ENCODE measurements around the gene YES1. TPM values are rescaled to one million over a fixed set of nuclear protein-coding genes. Genes with fewer than 3 reads are reported as not detected.

The YES1 gene
- total RNA-seq, 1 experiment from 2014 or later, result 81.7 TPM

GRCh38 chr18:675307-675706 is 136.7 kb downstream of the YES1 start:
- Mint-ChIP-seq H3K27ac (ENCODE audit: low read depth, unreplicated experiment) (no peak overlapping the region), H3K4me3 (ENCODE audit: unreplicated experiment) (no peak overlapping the region), H3K36me3 (ENCODE audit: insufficient read depth, unreplicated experiment) (peaks cover 92% of the 10 kb centered on the region), H3K4me1 (ENCODE audit: insufficient read depth, unreplicated experiment) (no peaks in the 10 kb centered on the region), H3K9me3 (ENCODE audit: unreplicated experiment) (no peaks in the 10 kb centered on the region), H3K27me3 (ENCODE audit: insufficient read depth, unreplicated experiment) (no peaks in the 10 kb centered on the region)
- ChIA-PET CTCF (interaction anchor here (0.6 to 1.2 kb wide), 3 partner anchors 51 to 1493 kb away, joined by 3 to 4 read pairs (median 3); no protein-coding TSS in a partner anchor), POLR2A (interaction anchor here (1.4 kb wide), 1 partner anchor 17 kb away, joined by 6 read pairs; no protein-coding TSS in a partner anchor)
- BruUV-seq (replicated peaks), result no TSS peak
- no peak for DNase-seq (ENCODE audit: unreplicated experiment)
- intact Hi-C loops (cut with micrococcal nuclease), result no loop called here
- TF ChIP-seq, protein P1, sequence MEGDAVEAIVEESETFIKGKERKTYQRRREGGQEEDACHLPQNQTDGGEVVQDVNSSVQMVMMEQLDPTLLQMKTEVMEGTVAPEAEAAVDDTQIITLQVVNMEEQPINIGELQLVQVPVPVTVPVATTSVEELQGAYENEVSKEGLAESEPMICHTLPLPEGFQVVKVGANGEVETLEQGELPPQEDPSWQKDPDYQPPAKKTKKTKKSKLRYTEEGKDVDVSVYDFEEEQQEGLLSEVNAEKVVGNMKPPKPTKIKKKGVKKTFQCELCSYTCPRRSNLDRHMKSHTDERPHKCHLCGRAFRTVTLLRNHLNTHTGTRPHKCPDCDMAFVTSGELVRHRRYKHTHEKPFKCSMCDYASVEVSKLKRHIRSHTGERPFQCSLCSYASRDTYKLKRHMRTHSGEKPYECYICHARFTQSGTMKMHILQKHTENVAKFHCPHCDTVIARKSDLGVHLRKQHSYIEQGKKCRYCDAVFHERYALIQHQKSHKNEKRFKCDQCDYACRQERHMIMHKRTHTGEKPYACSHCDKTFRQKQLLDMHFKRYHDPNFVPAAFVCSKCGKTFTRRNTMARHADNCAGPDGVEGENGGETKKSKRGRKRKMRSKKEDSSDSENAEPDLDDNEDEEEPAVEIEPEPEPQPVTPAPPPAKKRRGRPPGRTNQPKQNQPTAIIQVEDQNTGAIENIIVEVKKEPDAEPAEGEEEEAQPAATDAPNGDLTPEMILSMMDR (IDR thresholded peaks at IDR 0.05; ENCODE audit: unreplicated experiment), result no peak

- TF ChIP-seq, protein P1 (IDR thresholded peaks at IDR 0.05; ENCODE audit: unreplicated experiment), result no peak
- CTCF ChIA-PET, result interaction anchor here (0.7 kb wide), 1 partner anchor 355 kb away, joined by 3 read pairs; no protein-coding TSS in a partner anchor
- no peak for DNase-seq (ENCODE audit: unreplicated experiment)
- H3K36me3 Mint-ChIP-seq (ENCODE audit: insufficient read depth, unreplicated experiment), result peaks cover 92% of the 10 kb centered on the region
- H3K4me1 Mint-ChIP-seq (ENCODE audit: insufficient read depth, unreplicated experiment), result no peaks in the 10 kb centered on the region
- POLR2A ChIA-PET, result interaction anchor here (0.7 to 2.7 kb wide), 3 partner anchors 10 to 406 kb away, joined by 3 to 12 read pairs (median 4); partner anchors contain the start of genes THOC1 and TYMS
- intact Hi-C loops (cut with micrococcal nuclease), result no loop called here
- no peak overlapping the region for H3K27ac Mint-ChIP-seq (ENCODE audit: low read depth, unreplicated experiment)
- no peaks in the 10 kb centered on the region for H3K27me3 Mint-ChIP-seq (ENCODE audit: insufficient read depth, unreplicated experiment)
- H3K9me3 Mint-ChIP-seq (ENCODE audit: unreplicated experiment), result no peaks in the 10 kb centered on the region
- BruUV-seq (replicated peaks), result no TSS peak
- no peak overlapping the region for H3K4me3 Mint-ChIP-seq (ENCODE audit: unreplicated experiment)
These were observed 138.3 kb downstream of the YES1 start for GRCh38 chr18:673769-674168.

DNA sequence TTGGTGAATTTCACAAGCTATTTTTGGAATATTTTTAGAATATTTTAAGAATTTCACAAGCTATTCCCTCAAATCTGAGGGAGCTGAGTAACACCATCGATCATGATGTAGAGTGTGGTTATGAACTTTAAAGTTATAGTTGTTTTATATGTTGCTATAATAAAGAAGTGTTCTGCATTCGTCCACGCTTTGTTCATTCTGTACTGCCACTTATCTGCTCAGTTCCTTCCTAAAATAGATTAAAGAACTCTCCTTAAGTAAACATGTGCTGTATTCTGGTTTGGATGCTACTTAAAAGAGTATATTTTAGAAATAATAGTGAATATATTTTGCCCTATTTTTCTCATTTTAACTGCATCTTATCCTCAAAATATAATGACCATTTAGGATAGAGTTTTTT is 138.7 kb downstream of the YES1 start:
- Mint-ChIP-seq H3K27me3 (ENCODE audit: insufficient read depth, unreplicated experiment) (no peaks in the 10 kb centered on the region), H3K27ac (ENCODE audit: low read depth, unreplicated experiment) (no peak overlapping the region), H3K4me3 (ENCODE audit: unreplicated experiment) (no peak overlapping the region), H3K36me3 (ENCODE audit: insufficient read depth, unreplicated experiment) (peaks cover 91% of the 10 kb centered on the region), H3K9me3 (ENCODE audit: unreplicated experiment) (no peaks in the 10 kb centered on the region), H3K4me1 (ENCODE audit: insufficient read depth, unreplicated experiment) (no peaks in the 10 kb centered on the region)
- BruUV-seq (replicated peaks), result no TSS peak
- ChIA-PET CTCF (interaction anchor here (0.6 to 1.0 kb wide), 4 partner anchors 15 to 355 kb away, joined by 3 to 4 read pairs (median 3); partner anchors contain the start of gene TYMS), POLR2A (interaction anchor here (1.5 to 2.7 kb wide), 3 partner anchors 15 to 406 kb away, joined by 4 to 12 read pairs (median 4); partner anchors contain the start of genes THOC1 and TYMS)
- DNase-seq (ENCODE audit: unreplicated experiment), result no peak
- TF ChIP-seq, protein P1 (IDR thresholded peaks at IDR 0.05; ENCODE audit: unreplicated experiment), result no peak
- intact Hi-C loops (cut with micrococcal nuclease), result no loop called here

Other genes starting within 250 kb of the YES1 start
- gene CETN1, start 231.9 kb downstream of the YES1 start, total RNA-seq (2022), result not detected in 2 replicates
- 0.39 TPM in 1 of 2 replicates, not detected in the other for gene CLUL1, start 215.3 kb downstream of the YES1 start, total RNA-seq (2022)
- 22.4 and 57.0 TPM in 2 replicates for gene TYMS, start 154.6 kb downstream of the YES1 start, total RNA-seq (2022)
- 106 and 111 TPM in 2 replicates for gene ENOSF1, start 99.6 kb downstream of the YES1 start, total RNA-seq (2022)
- not detected in 2 replicates for gene ADCYAP1, start 92.6 kb upstream of the YES1 start, total RNA-seq (2022)